ENCODE results near the gene TRIO. TPM values are rescaled to one million over a fixed set of nuclear protein-coding genes. Genes with fewer than 3 reads are reported as not detected.

Gene TRIO
- total RNA-seq, 1 experiment from 2014 or later, result 99.8 TPM

DNA sequence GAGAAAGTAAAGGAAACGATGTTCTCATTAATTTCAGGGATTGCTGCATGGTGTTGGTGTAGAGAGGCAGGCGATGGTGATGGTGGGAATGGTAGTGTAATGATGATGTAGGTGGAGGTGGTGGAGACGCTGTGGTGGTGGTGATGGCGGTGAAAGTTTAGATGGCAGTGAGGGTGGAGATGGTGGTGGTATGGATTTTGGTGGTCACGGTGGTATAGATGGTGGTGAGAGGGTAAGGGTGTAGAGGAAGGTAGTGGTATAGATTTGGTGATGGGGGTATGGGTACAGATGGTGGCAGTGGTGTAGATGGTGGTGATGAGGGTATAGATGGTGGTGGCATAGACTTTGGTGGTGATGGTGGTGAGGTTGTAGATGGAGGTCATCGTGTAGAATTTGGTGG is 259.3 kb downstream of the TRIO start:
- ChIA-PET CTCF (no interaction called here), POLR2A (ENCODE audit: low non-redundant PET) (no interaction called here)
- no peak for DNase-seq (ENCODE audit: low spot score)
- Histone ChIP-seq H3K4me3 (ENCODE audit: low read depth, low read length, poor library complexity, severe bottlenecking) (no peak overlapping the region), H3K27ac (ENCODE audit: low read depth, low read length, poor library complexity, severe bottlenecking) (no peak overlapping the region), H3K4me1 (ENCODE audit: insufficient read depth, low read length, poor library complexity, severe bottlenecking) (peaks cover 22% of the 10 kb centered on the region), H3K36me3 (ENCODE audit: insufficient read depth, low read length, poor library complexity, severe bottlenecking) (peaks cover 21% of the 10 kb centered on the region), H3K9me3 (ENCODE audit: low read depth, low read length, poor library complexity, severe bottlenecking) (no peaks in the 10 kb centered on the region), H3K27me3 (replicated peaks; ENCODE audit: insufficient read depth, low read depth, low read length, poor library complexity) (no peaks in the 10 kb centered on the region)
- no TSS peak for BruUV-seq (replicated peaks)
- TF ChIP-seq, protein P1, sequence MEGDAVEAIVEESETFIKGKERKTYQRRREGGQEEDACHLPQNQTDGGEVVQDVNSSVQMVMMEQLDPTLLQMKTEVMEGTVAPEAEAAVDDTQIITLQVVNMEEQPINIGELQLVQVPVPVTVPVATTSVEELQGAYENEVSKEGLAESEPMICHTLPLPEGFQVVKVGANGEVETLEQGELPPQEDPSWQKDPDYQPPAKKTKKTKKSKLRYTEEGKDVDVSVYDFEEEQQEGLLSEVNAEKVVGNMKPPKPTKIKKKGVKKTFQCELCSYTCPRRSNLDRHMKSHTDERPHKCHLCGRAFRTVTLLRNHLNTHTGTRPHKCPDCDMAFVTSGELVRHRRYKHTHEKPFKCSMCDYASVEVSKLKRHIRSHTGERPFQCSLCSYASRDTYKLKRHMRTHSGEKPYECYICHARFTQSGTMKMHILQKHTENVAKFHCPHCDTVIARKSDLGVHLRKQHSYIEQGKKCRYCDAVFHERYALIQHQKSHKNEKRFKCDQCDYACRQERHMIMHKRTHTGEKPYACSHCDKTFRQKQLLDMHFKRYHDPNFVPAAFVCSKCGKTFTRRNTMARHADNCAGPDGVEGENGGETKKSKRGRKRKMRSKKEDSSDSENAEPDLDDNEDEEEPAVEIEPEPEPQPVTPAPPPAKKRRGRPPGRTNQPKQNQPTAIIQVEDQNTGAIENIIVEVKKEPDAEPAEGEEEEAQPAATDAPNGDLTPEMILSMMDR (conservative IDR thresholded peaks at IDR 0.05; ENCODE audit: low read depth, low read length), result no peak
- TF ChIP-seq EZH2 (IDR thresholded peaks at IDR 0.05; ENCODE audit: borderline replicate concordance, low read depth, low read length, poor library complexity, severe bottlenecking), result no peak
- intact Hi-C loops (cut with micrococcal nuclease; ENCODE audit: unreplicated experiment), result no loop called here

DNA sequence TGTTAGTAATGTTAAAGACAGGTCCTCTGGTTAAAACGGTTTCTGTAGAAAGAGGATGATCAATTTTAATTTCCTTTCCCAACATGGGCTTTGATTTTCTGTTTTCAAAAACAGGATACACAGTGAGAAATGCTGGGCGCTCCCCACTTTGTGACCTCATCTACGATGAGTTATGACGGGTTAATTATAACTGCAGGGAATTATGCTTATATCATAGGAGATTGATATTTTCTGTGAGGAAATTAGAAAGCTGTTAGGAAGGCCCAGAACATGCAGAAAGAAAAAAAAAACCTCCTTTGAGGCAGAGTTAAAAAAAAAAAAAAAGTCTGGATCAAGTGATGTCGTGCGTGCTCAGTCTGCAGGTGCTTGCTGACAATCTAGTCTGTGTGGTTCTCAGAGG is 261.6 kb downstream of the TRIO start:
- ChIA-PET POLR2A (ENCODE audit: low non-redundant PET) (no interaction called here), CTCF (no interaction called here)
- peaks cover 7% of the 10 kb centered on the region for H3K4me1 ChIP-seq (ENCODE audit: insufficient read depth, low read length, poor library complexity, severe bottlenecking)
- H3K36me3 ChIP-seq (ENCODE audit: insufficient read depth, low read length, poor library complexity, severe bottlenecking), result peaks cover 28% of the 10 kb centered on the region
- no peak overlapping the region for H3K27ac ChIP-seq (ENCODE audit: low read depth, low read length, poor library complexity, severe bottlenecking)
- intact Hi-C loops (cut with micrococcal nuclease; ENCODE audit: unreplicated experiment), result no loop called here
- H3K27me3 ChIP-seq (replicated peaks; ENCODE audit: insufficient read depth, low read depth, low read length, poor library complexity), result no peaks in the 10 kb centered on the region
- DNase-seq (ENCODE audit: low spot score), result no peak
- no peaks in the 10 kb centered on the region for H3K9me3 ChIP-seq (ENCODE audit: low read depth, low read length, poor library complexity, severe bottlenecking)
- BruUV-seq (replicated peaks), result no TSS peak
- TF ChIP-seq, protein P1 (conservative IDR thresholded peaks at IDR 0.05; ENCODE audit: low read depth, low read length), result no peak
- TF ChIP-seq EZH2 (IDR thresholded peaks at IDR 0.05; ENCODE audit: borderline replicate concordance, low read depth, low read length, poor library complexity, severe bottlenecking), result no peak
- H3K4me3 ChIP-seq (ENCODE audit: low read depth, low read length, poor library complexity, severe bottlenecking), result no peak overlapping the region

DNA sequence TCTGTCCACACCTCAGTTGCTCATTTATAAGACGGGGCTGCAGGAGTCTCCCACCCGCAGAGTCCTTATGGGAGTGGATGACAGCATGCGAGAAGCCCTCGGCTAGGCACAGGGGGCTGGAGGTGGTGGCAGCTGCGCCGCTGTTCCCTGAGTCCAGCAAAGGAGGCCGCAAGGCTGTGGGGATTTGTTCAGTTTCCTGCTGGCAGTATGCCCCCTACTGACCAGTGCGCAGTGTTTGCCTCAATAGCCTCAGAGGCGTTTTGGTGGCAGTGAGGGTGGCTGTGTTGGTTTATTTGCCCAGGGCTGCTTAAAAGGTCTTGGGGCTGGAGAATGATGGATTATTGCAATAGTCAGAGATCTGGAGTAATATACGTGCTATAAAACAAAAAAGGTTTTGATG is 262.1 kb downstream of the TRIO start:
- H3K4me3 ChIP-seq (ENCODE audit: low read depth, low read length, poor library complexity, severe bottlenecking), result no peak overlapping the region
- no peaks in the 10 kb centered on the region for H3K27me3 ChIP-seq (replicated peaks; ENCODE audit: insufficient read depth, low read depth, low read length, poor library complexity)
- intact Hi-C loops (cut with micrococcal nuclease; ENCODE audit: unreplicated experiment), result no loop called here
- H3K4me1 ChIP-seq (ENCODE audit: insufficient read depth, low read length, poor library complexity, severe bottlenecking), result peaks cover 2% of the 10 kb centered on the region
- DNase-seq (ENCODE audit: low spot score), result no peak
- ChIA-PET POLR2A (ENCODE audit: low non-redundant PET) (no interaction called here), CTCF (no interaction called here)
- no TSS peak for BruUV-seq (replicated peaks)
- no peaks in the 10 kb centered on the region for H3K9me3 ChIP-seq (ENCODE audit: low read depth, low read length, poor library complexity, severe bottlenecking)
- TF ChIP-seq EZH2 (IDR thresholded peaks at IDR 0.05; ENCODE audit: borderline replicate concordance, low read depth, low read length, poor library complexity, severe bottlenecking), result no peak
- TF ChIP-seq, protein P1 (conservative IDR thresholded peaks at IDR 0.05; ENCODE audit: low read depth, low read length), result peak; percentile 40; the same call in 1 of the 2 replicates
- peaks cover 28% of the 10 kb centered on the region for H3K36me3 ChIP-seq (ENCODE audit: insufficient read depth, low read length, poor library complexity, severe bottlenecking)
- H3K27ac ChIP-seq (ENCODE audit: low read depth, low read length, poor library complexity, severe bottlenecking), result no peak overlapping the region

All from A673 (cell line).